ENCODE measurements around the gene TSSK2.

DNA sequence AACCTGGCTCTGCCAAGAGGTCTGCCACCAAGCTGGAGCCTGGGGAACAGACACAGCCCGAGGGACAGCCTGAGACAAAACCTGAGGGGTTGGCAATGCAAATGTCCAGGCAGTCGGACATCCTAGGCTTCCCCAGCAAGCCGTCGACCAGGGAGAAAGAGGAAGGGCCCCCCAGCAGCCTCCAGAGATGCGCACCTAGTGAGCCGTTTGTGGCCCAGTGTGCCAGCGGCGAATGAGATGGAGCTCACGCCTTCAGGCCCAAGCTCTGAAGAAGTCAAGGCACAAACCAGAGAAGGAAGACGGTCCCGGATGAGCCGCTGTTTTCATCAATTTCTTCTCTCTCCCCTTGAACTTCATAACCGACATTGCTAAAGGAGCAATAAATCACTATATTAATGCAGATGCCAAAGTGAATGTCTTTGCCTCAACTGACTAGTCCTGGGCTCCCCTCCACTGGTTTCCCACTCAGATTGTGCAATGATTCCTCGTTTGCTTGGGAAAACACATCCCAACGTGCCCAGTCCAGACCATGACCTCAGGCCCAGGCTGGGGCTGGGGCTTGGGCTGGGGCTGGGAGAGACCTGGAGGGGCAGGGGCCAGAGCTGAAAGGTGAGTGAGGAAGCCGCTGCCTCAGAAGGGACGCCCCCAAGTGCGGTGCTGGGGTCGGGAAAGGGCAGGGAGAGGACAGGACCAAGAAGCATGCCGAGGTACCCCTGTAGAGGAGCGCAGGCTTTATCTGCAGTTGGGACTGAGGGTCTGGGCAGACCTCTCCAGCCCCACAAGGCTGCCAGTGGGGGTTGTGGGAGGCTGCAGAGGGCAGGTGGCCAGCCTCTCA lies 5.4 kb upstream of the TSSK2 start:
- TF ChIP-seq, protein P1, sequence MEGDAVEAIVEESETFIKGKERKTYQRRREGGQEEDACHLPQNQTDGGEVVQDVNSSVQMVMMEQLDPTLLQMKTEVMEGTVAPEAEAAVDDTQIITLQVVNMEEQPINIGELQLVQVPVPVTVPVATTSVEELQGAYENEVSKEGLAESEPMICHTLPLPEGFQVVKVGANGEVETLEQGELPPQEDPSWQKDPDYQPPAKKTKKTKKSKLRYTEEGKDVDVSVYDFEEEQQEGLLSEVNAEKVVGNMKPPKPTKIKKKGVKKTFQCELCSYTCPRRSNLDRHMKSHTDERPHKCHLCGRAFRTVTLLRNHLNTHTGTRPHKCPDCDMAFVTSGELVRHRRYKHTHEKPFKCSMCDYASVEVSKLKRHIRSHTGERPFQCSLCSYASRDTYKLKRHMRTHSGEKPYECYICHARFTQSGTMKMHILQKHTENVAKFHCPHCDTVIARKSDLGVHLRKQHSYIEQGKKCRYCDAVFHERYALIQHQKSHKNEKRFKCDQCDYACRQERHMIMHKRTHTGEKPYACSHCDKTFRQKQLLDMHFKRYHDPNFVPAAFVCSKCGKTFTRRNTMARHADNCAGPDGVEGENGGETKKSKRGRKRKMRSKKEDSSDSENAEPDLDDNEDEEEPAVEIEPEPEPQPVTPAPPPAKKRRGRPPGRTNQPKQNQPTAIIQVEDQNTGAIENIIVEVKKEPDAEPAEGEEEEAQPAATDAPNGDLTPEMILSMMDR (IDR thresholded peaks at IDR 0.05) = no peak
- TF ChIP-seq ZFX (IDR thresholded peaks at IDR 0.05; ENCODE audit: borderline replicate concordance) = no peak

Data from 22Rv1 (cell line).